NCI-H1417 (cell line): ENCODE data around the gene ULK4.
"Not testable (repeated sequence)": the region's sequence is repeated elsewhere in the genome, so short reads cannot be mapped to it uniquely, and the experiment has no call there.

Source experiments
- DNase-seq, 3 experiments: peaks; one replicate each; lab custom pipeline; 2025; lab: John Stamatoyannopoulos, UW

Gene ULK4

GRCh38 chr3:41690766-41691563 is 270.9 kb downstream of the ULK4 start:
- no peak for DNase-seq

- DNase-seq: no peak
Measured at GRCh38 chr3:41688595-41689380, 273.1 kb downstream of the ULK4 start.

GRCh38 chr3:41684797-41685735 is 276.8 kb downstream of the ULK4 start:
- no peak for DNase-seq

DNA sequence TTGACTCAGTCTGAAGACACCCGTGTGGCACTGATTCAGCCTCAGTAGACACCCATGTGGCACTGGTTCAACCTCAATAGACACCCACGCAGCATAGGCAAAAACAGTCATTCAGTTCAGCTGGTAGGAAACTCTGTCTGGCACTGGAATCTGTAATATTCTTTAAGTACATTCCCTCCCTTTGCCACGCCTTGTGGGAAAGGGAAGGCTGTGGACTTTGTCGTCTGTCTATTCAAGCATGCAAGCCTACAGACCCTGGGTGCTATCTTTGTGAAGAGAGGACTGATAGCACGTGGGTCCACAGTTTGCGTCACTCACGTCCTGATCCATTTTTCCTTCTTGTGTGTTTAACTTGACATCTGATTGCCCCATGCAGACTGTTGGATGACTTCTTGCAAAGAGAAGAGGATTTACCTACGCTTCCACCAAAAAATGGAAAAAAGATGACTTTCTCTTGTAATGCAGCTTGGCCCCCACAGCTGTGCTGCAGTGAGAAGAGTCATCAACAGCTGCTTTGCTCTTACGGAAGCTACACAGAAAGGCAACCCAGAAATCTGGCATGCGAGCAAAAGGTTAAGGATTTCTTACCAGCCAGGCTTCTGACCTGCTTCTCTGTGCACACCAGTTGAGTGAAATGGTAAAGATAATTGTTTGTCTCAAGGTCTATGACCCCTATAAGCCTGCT is 278.1 kb downstream of the ULK4 start:
- no peak for DNase-seq

DNA sequence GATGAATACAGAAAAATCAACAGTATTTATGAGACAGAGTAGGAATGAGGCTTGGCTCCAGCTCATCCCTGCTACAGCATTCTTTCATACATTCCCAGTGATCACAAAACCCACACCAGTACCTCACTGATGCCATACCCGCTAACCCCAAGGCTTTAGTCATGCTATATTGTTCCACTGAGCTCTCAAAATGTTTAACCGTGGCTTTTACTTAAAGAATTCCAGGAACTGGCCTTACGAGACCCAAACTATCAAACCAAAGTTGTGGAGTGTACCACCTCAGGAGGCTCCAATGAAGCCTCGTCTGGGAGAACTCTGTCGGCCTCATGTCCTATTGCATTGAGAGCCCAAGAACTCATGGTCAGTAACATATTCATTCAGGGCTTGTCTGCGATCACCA is 278.9 kb downstream of the ULK4 start:
- no peak for DNase-seq

- DNase-seq: no peak
Measured at GRCh38 chr3:41682382-41682781, 279.5 kb downstream of the ULK4 start.

DNA sequence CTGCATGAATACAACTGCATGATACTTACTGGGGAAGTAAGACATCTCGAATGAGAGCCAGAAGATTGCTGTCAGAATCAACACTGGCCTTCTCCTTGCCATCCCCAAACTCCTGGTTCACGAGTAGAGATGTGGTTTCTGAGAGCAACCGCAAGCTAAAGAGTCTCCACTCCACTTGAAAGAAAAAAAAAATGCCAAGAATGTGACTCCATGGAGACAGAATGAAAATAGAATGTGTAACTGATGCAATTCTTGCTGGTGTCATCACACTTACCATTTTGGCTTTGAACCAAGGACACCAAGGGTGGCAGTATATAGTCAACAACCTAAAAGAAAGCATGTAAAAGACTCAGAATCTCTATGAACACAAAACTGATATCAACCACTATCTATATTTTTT is 280.4 kb downstream of the ULK4 start:
- DNase-seq: peak in 1 of 3 experiments; percentile 84

- DNase-seq: no peak
Measured at GRCh38 chr3:41679374-41679773, 282.5 kb downstream of the ULK4 start.

- DNase-seq: not testable (repeated sequence)
Measured at GRCh38 chr3:41675102-41675501, 286.8 kb downstream of the ULK4 start.

GRCh38 chr3:41674449-41674848 is 287.5 kb downstream of the ULK4 start:
- DNase-seq: no peak

- DNase-seq: no peak
Measured at GRCh38 chr3:41673650-41674049, 288.3 kb downstream of the ULK4 start.

GRCh38 chr3:41668379-41668778 is 293.5 kb downstream of the ULK4 start:
- peak in 1 of 3 experiments; percentile 6 for DNase-seq

- DNase-seq: no peak
Measured at GRCh38 chr3:41662288-41662687, 299.6 kb downstream of the ULK4 start.

DNA sequence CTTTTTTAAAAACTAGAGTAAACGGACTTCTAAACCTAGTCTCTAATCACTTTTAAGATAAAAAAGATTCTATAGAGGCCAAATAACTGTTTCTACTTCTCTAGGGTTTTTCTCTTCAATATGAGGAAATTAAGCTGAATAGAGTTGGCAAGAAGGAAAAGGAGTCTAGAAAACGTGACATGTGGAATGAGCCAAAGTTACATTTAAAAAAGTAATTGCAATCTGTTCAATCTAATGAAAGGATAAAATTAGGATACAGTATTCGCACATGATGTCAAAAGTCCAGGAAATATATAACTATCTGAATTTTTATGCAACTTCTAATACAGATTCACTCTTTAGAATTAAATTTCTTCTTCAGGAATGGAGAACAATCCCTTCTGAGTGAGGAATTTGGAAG is 300.1 kb downstream of the ULK4 start:
- DNase-seq: no peak

DNA sequence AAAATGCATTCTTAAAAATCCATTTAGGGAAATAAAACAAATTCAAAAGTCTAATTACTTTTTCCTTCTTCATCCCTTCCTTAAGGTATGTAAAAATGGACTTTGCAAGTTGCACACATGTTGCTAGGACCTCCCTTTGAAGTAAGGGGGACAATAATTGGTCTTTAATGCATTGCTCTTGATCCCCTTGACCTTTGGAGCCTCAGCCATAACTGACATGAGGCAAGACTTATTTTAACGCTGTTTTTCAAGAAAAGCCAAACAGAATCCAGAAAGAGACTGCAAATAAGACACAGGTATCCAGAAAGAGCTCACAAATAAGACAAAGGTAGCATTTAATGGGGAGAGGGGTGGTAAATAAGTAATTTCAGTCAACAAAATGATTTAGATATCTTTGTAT is 301.4 kb downstream of the ULK4 start:
- DNase-seq: no peak

DNA sequence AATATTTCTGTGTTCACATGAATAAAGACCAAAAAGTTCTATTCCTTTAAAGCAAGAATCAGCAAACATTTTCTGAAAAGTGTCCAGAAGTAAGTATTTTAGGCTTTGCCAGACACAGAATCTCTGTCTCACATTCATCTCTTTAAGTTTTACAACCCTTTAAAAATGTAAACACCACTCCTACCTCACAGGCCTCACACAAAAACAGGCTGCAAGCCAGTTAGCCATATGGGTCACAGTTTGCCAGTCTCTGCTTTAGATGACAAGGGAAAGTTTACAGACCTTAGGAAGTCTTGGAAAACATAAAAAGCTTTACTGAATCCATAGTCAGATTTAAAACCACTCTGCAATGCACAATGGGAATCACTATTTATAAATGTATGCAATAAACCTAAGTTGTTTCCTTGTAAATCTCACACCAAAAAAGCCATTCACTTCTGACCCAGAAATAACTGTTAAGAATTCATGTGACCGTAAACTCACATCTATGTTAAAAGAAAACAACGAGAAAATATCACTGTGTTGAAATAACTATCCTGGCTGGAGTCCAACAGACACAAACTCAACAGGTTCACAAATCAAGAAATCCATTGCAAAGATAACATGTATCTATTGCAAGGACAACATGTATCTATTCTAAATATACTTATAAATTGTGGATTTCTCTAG is 308.2 kb downstream of the ULK4 start:
- no peak for DNase-seq

- DNase-seq: no peak
Measured at GRCh38 chr3:41652931-41653330, 309.0 kb downstream of the ULK4 start.

GRCh38 chr3:41652506-41652905 is 309.4 kb downstream of the ULK4 start:
- DNase-seq: no peak

DNA sequence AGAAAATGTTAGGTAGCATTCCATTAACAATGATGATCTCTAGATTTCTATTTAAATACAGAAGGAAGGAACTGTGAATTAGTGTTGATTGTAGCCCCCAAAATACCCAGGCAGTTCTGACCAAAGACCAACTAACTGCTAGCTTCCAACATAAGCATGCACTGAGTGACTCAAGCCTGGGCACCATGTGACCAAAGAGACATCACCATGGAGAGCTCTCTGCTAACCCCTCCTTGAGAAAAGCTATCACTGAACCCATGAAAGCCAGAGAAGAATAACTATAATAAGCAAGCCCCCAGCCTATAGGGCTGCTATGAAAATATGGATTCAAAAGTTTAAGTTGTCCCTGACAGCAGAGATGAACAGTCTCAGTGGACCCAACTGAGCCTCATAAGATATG is 310.2 kb downstream of the ULK4 start:
- no peak for DNase-seq

GRCh38 chr3:41650406-41650805 is 311.5 kb downstream of the ULK4 start:
- DNase-seq: no peak

DNA sequence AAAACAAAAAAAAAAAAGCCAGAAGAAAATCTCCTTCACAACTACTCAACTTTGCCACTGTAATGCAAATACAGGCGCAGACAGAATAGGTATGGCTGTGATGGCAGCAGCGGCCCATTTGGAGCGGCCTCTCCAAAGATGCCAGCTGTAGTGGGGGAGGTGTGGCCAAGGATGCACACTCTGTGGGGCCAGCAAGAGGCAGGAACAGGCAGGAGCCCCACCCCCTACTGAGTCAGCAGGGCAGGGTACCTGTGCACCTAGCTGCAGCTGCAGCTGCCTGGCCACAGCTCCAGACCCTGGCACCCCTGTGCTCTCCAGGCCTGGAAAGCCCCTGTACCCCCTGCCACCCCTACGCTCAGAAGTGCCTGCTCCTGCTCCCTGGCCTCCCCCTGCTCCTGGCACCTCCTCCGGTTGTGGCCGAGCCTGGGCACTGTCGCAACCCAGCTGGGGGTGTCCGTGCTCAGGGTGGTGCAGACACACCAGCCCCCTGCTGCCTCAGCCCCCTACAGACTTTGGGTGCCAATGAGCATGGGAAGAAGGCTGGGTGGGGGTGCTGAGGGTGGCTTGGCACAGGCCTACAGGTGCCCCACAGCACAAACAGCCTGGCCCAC is 312.7 kb downstream of the ULK4 start:
- no peak for DNase-seq
